GM18498 (cell line): ENCODE results near the gene CCR2.

ENCODE experiments used
- ATAC-seq: cut with Tn5 transposase; IDR thresholded peaks from one replicate; pipeline ENCODE4 v1.9.1; 2021; ENCODE audit warnings: mild to moderate bottlenecking, moderate library complexity; ENCODE audit not compliant: unreplicated experiment

CCR2 gene

DNA sequence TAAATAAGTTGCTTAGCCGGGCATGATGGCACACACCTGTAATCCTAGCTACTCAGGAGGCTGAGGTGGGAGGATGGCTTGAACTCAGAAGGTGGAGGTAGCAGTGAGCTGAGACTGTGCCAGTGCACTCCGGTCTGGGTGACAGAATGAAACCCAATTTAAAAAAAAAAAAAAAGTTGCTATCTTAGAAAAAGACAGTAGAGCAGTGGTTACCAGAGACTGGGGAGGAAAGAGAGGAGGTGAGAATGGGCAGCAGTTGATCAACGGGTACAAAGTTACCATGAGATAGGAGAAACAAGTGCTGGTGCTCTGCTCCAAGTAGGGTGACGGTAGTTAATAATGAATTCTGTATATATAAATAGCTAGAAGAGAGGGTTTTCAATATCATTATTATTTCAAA is 821 bp upstream of the CCR2 start:
- no peak for ATAC-seq

DNA sequence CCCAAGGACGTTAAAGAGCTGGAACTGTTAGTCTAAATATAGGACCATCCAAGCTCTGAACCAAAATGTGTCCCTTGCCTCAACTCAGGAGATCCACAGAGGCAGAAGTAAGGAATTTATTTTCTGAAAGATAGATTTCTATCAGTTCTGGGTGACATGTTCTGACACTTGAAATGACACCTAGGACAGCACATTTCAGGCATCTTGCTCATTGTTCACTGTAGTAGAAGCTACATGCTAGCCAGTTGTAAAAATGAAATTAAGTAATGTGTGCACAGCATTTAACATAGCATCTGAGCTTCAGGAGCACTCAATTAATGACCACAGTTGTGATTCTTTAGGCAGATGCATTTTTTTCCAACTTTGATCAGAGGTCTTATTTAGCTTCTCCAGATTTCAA is 567 bp downstream of the CCR2 start:
- no peak for ATAC-seq

DNA sequence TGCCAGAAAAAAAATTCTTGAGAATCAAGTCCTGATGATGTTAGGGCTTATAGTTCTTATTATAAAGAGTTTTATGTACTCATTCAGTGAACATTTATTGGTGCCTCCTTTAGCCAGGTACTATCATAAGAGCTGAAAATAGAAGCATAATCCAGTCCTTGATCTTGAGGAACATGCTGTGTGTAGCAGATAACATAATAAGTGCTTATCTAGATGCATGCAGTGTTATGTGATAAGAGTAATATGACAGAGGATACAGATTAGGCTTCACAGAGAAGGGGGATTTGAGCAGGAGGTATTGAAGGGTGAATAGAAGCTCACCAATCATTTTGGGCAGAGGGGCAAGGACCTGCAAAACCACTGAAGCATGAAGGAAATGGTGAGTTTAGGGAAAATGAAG is 1.1 kb downstream of the CCR2 start:
- no peak for ATAC-seq

DNA sequence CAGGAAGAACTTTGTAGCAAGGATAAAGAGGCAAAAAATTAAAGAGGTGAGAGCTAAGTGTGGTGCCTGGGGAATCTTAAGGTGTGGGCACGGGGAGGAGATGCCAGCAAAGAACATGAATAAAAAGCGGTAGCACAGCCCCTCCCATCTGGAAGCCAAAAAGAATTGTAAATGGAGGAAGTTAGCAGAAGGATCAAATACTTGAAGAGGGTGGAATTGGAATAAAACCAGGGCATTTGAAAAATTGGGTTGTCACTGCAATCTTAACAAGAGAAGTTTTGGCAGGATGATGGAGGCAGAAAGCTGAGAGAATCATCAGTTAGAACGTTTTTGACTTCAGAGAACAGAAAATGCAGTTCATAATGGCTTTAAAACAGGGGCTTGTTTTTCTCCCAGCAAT is 2.4 kb downstream of the CCR2 start:
- no peak for ATAC-seq

DNA sequence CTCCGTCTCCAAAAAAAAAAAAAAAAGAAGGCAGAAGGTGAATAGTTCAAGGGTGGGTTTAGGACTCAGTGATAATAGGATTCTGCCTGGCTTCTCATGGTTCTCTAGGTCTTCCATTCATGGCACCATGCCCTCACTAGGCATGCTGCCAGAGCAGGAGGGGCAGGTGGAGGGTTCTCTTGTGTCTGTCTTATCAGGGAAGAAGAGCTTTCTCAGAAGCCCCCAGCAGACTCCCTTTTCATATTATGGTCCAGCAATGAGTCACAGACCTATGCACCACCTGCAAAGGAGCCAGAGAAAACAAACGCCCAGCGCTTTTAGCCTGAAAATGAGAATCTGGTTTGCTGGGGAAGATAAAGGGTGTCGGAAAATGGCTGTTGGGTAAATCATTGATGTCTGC is 3.0 kb downstream of the CCR2 start:
- no peak for ATAC-seq

DNA sequence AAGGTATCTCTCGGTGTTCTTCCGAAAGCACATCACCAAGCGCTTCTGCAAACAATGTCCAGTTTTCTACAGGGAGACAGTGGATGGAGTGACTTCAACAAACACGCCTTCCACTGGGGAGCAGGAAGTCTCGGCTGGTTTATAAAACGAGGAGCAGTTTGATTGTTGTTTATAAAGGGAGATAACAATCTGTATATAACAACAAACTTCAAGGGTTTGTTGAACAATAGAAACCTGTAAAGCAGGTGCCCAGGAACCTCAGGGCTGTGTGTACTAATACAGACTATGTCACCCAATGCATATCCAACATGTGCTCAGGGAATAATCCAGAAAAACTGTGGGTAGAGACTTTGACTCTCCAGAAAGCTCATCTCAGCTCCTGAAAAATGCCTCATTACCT is 4.6 kb downstream of the CCR2 start:
- ATAC-seq, result no peak

DNA sequence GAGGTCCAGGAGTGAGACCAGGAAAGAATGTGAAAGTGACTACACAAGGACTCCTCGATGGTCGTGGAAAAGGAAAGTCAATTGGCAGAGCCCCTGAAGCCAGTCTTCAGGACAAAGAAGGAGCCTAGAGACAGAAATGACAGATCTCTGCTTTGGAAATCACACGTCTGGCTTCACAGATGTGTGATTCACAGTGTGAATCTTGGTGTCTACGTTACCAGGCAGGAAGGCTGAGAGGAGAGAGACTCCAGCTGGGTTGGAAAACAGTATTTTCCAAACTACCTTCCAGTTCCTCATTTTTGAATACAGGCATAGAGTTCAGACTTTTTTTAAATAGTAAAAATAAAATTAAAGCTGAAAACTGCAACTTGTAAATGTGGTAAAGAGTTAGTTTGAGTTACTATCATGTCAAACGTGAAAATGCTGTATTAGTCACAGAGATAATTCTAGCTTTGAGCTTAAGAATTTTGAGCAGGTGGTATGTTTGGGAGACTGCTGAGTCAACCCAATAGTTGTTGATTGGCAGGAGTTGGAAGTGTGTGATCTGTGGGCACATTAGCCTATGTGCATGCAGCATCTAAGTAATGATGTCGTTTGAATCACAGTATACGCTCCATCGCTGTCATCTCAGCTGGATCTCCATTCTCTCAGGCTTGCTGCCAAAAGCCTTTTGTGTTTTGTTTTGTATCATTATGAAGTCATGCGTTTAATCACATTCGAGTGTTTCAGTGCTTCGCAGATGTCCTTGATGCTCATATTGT is 6.0 kb downstream of the CCR2 start:
- ATAC-seq, result peak; percentile 65

DNA sequence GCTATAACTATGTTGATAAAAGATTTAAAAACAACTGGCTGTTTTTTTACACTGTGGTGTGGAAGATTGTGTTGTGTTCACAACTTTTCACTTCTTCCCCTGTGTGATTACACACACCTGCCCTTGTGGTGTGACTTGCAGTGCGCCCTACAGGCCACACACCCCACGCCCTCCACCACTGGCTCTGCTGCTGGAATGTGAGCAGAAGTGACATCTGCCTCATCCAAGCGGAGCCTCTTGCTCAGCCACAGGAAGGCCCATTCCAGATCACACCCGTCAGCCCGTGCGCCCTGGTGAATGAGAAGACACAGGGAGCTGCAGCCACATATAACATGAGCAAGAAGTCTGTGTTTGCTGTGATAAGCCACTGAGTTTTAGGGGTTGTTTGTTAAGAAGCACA is 7.0 kb downstream of the CCR2 start:
- no peak for ATAC-seq

DNA sequence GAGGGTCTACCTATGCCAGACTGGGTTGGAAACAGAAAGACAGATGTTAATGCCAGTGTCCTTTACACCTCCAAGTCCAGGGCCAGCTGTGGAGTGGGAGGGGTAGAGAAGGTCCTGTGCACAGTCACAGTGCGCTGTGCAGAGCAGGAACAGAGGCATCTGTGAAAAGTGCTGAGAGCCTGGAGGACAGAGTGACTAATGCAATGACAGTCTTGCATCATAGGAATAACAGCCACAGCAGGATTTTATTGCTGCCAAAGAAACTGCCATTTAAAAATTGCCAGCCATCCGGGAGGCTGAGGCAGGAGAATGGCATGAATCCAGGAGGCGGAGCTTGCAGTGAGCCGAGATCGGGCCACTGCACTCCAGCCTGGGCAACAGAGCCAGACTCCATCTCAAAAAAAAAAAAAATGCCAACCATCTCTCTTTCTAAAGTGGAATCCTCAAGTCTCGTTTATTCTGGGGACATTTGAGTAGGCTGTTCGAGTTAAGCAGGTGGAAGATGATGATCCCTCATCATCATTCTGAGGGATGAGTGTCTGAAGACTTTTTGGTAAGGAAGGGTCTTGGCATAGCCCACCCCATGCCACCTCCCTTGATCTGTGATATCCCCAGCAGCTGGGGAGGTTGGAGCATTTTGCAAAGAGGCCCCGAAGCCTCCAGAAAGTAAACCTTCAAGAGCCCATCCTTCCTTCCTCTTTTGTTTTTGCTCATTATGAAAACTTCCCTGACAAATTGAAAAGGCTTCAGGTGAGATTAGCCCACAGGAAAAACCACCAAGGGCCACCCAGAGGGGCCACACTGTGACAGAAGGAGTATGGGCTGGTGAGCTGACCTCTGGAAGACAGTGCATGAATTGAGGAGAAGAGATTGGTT is 7.7 kb downstream of the CCR2 start:
- no peak for ATAC-seq

DNA sequence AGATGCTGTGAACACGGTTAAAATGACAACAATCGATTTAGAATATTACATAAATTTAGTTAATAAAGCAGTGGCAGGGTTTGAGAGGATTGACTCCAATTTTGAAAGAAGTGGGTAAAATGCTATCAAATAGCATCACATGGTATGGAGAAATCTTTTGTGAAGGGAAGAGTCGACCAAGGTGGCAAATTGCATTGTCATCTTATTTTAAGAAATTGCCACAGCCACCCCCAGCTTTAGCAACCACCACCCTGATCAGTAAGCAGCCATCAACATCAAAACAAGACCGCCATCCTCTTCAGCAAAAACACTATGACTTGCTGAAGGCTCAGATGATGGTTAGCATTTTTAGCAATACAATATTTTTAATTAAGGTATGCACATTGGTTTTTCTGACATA is 11.1 kb downstream of the CCR2 start:
- ATAC-seq, result no peak

DNA sequence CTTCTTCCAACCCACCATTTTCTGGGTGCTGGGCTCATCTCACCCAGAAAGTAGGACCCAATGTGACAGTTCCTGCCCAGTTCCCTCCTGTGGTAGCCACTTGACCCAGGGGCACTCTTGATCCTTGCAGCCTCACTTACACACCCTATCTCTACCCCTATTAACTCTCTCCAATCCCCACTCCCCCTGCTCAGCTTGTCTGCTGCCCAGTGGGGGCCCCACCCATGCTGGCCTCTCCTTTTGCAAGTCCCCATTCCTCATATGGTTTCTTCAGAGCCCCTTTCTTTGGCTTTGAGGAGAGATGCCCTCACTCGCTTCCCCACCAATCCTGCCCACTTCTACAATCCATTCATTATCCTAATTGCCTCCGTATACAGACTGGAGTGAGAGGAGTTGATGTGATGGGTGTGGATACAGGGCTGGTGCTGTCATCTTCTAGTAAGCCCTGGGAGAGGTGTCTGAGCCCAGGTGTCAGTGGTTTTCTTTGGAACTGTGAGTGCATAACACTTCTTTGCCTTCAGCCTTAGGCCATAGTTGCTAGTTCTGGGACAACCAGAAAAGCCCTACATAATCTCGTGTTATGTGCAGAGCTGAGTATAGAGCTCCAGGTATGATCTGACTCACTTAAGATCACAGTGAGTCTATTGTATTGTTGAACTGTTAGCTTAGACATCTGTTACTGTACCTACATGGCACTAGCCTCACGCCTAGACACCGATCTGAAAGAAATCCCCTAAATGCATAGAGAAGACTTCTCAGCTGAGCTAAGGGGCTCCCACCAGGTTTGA is 12.0 kb downstream of the CCR2 start:
- ATAC-seq, result no peak

DNA sequence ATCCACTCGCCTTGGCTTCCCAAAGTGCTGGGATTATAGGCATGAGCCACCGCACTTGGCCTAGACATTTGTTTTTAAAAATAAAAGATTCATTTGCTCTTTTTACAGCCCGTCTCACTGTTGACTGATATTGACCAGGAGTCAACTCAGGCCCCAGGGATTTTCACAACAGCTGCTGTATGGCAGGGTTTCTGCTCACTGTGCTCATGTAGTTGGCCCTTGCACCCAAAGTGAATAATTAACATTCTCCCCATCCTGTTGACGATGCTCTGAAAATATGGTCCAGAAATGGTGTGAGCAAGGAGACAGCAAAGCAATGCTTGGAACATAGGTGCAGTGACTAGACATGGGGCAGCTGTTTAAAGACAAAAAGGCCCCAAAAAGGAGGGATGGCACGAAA is 13.9 kb downstream of the CCR2 start:
- ATAC-seq, result no peak

DNA sequence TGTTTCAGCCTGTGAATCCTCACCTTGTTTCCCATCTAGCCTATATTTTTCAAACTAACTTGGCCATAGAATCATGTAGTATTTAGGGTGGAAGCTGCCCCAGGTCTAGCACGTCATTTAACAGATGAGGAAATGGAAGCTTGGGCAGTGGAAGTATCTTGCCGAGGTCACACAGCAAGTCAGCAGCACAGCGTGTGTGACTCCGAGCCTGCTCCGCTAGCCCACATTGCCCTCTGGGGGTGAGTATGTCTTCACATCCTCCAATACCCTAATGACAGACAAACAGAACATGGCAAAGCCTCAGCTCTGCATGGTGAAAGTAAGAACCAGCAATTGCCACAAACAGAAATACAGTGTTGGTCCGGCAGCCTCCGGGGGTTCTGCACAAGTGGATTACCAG is 14.7 kb downstream of the CCR2 start:
- peak; percentile 67 for ATAC-seq

DNA sequence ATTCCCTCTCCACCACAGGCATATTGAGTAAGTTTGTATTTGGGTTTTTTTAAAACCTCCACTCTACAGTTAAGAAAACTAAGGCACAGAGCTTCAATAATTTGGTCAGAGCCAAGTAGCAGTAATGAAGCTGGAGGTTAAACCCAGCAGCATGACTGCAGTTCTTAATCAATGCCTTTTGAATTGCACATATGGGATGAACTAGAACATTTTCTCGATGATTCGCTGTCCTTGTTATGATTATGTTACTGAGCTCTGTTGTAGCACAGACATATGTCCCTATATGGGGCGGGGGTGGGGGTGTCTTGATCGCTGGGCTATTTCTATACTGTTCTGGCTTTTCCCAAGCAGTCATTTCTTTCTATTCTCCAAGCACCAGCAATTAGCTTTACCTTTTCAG is 15.2 kb downstream of the CCR2 start:
- ATAC-seq, result no peak

DNA sequence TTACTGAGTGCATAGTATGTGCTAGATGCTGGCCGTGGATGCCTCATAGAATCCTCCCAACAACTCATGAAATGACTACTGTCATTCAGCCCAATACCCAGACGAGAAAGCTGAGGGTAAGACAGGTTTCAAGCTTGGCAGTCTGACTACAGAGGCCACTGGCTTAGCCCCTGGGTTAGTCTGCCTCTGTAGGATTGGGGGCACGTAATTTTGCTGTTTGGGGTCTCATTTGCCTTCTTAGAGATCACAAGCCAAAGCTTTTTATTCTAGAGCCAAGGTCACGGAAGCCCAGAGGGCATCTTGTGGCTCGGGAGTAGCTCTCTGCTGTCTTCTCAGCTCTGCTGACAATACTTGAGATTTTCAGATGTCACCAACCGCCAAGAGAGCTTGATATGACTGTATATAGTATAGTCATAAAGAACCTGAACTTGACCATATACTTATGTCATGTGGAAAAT is 15.8 kb downstream of the CCR2 start:
- no peak for ATAC-seq

DNA sequence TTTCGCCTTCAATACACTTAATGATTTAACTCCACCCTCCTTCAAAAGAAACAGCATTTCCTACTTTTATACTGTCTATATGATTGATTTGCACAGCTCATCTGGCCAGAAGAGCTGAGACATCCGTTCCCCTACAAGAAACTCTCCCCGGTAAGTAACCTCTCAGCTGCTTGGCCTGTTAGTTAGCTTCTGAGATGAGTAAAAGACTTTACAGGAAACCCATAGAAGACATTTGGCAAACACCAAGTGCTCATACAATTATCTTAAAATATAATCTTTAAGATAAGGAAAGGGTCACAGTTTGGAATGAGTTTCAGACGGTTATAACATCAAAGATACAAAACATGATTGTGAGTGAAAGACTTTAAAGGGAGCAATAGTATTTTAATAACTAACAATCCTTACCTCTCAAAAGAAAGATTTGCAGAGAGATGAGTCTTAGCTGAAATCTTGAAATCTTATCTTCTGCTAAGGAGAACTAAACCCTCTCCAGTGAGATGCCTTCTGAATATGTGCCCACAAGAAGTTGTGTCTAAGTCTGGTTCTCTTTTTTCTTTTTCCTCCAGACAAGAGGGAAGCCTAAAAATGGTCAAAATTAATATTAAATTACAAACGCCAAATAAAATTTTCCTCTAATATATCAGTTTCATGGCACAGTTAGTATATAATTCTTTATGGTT is 17.1 kb downstream of the CCR2 start, which contains the start of gene CCR5:
Gene CCR5 (plus strand): TSS at position 108 of the 680 bp plus-strand sequence. CDS start 1,957 bp downstream, outside the sequence.
- ATAC-seq, result no peak

DNA sequence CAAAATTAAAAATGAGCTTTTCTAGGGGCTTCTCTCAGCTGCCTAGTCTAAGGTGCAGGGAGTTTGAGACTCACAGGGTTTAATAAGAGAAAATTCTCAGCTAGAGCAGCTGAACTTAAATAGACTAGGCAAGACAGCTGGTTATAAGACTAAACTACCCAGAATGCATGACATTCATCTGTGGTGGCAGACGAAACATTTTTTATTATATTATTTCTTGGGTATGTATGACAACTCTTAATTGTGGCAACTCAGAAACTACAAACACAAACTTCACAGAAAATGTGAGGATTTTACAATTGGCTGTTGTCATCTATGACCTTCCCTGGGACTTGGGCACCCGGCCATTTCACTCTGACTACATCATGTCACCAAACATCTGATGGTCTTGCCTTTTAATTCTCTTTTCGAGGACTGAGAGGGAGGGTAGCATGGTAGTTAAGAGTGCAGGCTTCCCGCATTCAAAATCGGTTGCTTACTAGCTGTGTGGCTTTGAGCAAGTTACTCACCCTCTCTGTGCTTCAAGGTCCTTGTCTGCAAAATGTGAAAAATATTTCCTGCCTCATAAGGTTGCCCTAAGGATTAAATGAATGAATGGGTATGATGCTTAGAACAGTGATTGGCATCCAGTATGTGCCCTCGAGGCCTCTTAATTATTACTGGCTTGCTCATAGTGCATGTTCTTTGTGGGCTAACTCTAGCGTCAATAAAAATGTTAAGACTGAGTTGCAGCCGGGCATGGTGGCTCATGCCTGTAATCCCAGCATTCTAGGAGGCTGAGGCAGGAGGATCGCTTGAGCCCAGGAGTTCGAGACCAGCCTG is 17.8 kb downstream of the CCR2 start:
- ATAC-seq, result no peak

DNA sequence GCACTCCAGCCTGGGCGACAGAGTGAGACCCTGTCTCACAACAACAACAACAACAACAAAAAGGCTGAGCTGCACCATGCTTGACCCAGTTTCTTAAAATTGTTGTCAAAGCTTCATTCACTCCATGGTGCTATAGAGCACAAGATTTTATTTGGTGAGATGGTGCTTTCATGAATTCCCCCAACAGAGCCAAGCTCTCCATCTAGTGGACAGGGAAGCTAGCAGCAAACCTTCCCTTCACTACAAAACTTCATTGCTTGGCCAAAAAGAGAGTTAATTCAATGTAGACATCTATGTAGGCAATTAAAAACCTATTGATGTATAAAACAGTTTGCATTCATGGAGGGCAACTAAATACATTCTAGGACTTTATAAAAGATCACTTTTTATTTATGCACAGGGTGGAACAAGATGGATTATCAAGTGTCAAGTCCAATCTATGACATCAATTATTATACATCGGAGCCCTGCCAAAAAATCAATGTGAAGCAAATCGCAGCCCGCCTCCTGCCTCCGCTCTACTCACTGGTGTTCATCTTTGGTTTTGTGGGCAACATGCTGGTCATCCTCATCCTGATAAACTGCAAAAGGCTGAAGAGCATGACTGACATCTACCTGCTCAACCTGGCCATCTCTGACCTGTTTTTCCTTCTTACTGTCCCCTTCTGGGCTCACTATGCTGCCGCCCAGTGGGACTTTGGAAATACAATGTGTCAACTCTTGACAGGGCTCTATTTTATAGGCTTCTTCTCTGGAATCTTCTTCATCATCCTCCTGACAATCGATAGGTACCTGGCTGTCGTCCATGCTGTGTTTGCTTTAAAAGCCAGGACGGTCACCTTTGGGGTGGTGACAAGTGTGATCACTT is 18.8 kb downstream of the CCR2 start:
- no peak for ATAC-seq

DNA sequence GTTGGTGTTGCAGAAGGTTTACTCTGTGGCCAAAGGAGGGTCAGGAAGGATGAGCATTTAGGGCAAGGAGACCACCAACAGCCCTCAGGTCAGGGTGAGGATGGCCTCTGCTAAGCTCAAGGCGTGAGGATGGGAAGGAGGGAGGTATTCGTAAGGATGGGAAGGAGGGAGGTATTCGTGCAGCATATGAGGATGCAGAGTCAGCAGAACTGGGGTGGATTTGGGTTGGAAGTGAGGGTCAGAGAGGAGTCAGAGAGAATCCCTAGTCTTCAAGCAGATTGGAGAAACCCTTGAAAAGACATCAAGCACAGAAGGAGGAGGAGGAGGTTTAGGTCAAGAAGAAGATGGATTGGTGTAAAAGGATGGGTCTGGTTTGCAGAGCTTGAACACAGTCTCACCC is 20.8 kb downstream of the CCR2 start:
- no peak for ATAC-seq
